Esophagus mucosa (tissue), 1 donor: ENCODE results near the gene JPH2. TPM values are rescaled to one million over a fixed set of nuclear protein-coding genes. Genes with fewer than 3 reads are reported as not detected.
A peak's percentile ranks its signal among the peaks of the same experiment; 100 is the strongest.
"Not testable (repeated sequence)": the region's sequence is repeated elsewhere in the genome, so short reads cannot be mapped to it uniquely, and the experiment has no call there.

Experiments
- ATAC-seq: fragments of 200-7000 bp; cut with Tn5 transposase; one replicate; pipeline ENCODE4 v1.9.1; 2020
- total RNA-seq: library from RNA; stranded (reverse); gene quantifications from one replicate; pipeline ENCODE4 v1.2.4, GENCODE V29; 2023
- donor health status: DM: yes; HTN: yes; CAD: no.

Gene JPH2
- 1.0 TPM for total RNA-seq

DNA sequence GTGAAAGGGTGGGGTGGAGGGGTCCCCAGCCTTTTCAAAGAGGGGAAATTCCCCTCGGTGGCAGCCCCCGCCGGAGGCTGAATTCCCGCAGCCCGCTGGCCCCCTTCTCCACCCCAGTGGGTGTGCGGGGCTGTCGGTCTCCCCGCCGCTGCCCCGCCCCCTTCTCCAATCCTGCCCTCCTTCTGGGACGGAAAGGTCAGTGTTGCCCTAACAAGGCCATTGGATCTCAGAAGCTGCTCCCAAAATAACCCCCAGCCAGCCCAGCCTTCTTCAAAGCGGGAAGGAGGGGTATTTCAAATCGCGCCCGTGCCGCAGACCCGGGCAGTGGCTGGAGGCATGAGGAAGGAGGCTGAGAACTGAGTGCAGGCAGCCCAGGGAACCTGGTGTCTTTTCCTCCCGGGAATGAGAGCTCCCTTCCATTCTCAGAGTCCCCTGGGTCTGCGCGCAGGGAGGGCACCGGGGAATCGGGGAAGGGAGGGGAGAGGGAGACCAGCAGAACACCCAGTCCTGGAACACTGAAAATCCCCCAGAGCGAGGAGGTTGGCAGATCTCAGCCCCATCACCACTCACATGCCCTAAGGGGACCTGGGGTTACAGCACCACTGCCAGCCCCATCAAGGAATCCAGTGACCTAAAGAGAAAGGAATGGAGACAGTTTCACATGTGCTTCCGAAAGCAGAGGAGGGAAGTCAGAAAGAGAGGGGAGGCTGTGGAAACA, at the start of gene JPH2:
TSS of gene JPH2 (minus strand) at position 135 of the 718 bp plus-strand sequence. CDS start 483 bp downstream, outside the sequence.
- ATAC-seq: peak; percentile 37

DNA sequence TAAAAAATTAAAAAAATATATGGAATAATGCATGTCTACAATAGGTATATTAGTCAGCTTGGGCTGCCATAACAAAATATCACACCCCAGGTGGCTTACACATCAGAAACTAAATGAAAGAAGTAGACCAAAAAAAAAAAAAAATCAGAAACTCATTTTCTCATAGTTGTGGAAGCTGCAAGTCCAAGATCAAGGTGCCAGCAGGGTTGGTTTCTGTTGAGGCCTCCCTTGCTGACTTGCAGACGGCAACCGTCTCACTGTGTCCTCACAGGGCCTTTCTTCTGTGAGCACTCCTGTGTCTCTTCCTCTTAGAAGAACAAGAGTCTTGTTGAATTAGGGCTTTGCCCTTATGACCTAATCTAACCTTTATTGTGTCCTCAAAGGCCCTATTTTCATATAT, 48.7 kb upstream of the JPH2 start:
- ATAC-seq: no peak

DNA sequence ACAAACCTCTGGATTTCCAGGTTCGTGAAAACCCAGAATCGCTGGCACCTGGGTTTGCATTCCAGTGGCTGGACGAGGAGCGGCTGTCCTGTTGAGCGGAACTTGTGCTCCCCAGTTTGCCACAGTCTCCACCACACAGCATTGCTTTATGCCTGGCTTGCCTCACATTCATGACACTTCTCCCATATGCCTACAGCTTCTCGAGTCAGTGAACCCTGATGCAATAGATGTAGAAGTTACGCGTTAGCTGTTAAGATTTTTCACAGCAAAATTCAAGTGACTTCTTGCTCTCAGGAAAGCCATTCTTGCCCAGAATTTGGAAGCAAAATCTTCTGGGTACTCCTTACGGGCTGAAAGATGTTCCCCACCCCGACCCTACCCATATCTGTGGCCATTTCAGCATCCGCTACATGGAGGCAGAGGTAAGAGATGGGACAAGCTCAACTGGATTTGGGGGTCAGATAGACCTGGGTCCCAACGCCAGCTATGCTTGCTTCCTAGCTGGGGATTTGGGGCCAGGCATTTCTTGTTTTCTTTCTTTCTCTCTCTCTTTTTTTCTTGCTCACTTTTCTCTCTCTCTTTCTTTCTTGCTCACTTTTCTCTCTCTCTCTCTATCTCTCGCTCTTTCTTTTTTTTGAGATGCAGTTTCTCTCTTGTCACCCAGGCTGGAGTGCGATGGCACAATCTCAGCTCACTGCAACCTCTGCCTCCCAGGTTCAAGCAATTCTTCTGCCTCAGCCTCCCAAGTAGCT, 47.8 kb upstream of the JPH2 start:
- ATAC-seq: no peak

DNA sequence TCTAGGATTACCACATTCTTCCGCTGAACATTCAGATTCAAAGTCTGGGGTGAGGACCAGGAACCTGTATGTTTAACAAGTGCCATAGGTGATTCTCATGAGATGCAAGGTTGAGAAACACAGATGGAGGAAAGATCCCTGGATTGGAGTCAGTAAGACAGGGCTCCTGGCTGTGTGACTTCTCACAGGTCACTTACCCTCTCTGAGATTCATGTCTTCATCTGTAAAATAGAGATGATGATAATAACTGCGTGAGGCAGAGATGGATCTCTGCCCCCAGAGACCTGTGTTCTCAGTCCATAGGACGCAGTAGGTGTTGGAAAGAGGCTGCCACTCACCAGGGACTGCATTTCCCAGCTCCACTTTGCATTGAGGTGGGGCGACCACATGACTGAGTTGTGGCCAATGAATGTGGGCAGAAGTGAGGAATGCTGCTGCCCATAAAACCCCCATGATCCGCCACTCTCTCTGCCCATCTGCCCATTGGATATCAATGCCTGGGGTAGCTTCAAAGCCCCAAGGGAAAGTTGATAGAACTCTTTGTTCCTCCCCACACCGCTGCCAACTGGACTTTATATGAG, 46.5 kb upstream of the JPH2 start:
- no peak for ATAC-seq

DNA sequence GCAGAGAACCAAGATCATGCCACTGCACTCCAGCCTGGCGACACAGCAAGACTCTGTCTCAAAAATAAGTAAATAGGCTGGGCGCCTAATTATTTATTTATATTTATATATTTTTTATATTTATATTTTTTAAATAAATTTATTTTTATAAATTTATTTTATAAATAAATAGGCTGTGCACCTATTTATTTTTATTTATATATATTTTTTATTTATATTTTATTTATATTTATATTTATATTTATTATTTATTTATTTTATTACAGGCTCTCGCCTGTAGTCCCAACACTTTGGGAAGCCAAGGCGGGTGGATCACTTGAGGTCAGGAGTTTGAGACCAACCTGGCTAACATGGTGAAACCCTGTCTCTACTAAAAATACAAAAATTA, 45.5 kb upstream of the JPH2 start:
- ATAC-seq: not testable (repeated sequence)

DNA sequence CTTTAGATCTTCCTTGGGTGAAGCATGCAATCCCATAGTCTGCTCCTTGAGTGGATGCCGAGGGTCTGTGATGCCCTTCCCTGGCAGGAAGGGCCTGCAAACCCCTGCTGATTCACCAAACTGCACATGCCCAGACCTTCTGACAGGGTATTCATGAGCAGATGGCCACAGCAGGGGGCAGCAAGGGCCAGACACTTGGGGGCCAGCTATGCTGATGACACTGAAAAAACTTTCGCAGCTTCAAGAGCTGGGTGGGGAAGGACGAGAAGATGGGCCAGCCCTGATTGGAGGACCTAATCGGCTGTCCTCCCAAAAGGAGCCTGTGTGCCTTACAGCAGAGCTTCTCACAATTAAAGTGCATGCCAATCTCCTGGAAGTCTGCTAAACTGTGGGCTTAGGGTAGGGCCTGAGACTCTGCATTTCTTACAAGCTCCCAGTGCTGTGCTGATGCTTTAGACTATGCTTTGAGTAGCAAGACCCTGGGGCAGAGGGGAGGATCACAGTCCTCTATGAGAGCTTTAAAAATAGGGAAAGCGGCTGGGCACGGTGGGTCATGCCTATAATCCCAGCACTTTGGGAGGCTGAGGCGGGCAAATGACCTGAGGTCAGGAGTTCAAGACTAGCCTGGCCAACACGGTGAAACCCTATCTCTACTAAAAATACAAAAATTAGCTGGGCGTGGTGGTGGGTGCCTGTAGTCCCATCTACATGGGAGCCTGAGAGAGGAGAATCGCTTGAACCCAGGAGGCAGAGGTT, 44.9 kb upstream of the JPH2 start:
- ATAC-seq: no peak

DNA sequence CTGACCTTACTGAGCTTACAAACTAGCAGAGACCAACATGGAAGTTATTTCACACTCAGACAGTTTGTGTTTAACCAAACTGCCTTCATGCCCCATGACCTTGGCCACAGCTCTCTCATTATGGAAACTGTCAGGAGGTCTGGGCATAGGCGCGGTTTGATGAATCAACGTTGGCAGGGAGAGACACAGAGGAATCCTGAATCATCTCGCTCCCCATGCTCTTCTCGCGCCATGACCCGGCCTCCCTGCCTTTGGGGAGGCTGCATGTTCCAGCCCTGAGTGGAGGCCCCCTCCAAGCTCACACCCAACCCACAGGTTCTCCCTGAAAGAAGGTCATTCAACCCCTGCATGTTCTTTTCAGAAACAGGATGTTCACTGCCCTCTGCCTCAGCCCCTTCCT, 44.2 kb upstream of the JPH2 start:
- no peak for ATAC-seq

DNA sequence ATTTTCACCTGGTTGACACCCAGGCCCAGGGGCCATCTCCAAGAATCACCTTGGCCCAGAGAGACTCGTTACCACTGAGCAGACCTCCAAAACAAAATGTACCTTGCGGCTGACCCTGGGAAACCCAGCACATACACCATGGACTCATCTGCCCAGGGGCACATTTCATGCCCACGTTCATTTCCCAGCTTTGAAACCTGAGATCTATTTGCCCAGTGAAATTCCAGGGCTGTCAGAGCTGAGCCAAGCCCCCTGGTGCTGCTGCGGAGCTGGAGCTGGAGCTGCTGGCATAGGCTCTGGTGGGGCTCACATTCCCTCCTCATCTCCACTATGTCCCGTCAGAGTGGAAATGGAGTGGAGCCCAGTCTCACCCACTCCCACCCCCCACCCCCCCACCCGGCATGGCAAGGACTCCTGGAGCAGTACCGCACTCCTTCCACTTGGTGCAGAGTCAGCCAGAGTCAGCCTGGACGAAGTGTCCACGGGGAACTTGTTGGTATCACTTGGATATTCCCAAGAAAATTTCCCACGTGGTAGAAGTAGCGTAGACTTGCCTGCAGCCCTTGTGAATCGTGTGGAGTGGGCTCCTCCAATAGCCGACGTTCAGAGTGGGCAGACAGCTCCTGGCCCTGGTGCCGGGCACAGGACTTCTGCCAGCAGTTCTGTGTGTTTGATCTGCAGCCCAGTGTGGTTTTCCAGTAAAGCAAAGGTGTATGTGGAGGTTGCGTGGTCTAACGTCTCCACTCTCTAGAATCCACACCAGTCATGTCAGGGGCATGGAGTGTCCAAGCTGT, 41.7 kb upstream of the JPH2 start:
- ATAC-seq: no peak

DNA sequence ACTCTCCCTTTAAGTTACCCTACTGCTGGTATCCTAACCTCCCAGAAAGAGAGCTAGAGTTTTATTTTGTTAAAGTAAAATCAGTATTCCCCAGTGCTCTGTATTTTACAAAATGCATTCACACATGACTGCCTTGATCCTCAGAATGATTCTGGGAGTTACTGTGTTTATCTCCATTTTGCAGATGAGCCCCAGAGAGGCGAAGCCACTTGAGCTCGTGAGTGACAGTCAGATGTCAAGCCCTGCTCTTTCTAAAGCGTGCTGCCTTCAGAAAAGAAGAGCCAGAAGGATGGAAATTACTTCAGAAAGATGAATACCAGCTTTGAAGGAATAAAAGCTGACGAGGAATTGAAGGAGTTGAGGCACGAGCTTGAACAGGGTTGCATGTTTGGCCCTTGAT, 37.6 kb upstream of the JPH2 start:
- no peak for ATAC-seq

DNA sequence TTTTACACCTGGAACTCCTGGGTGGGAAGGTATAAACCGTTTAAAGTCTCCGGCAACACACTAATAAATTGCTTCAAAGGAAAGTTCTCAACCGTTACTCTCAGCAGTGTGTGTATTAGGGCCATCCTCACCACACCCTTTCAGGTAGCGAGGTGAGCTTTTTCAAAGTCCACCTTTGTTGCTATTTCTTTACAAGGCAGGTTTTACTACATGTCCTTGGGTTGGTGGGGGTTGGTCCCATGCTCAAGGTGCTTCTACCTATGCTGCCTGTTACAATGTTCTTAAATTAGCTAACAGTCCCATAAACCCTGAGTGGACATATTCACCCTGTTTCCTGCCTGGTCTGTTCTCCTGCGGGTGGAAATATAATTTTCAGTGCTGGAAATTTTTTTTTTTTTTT, 36.7 kb upstream of the JPH2 start:
- no peak for ATAC-seq

DNA sequence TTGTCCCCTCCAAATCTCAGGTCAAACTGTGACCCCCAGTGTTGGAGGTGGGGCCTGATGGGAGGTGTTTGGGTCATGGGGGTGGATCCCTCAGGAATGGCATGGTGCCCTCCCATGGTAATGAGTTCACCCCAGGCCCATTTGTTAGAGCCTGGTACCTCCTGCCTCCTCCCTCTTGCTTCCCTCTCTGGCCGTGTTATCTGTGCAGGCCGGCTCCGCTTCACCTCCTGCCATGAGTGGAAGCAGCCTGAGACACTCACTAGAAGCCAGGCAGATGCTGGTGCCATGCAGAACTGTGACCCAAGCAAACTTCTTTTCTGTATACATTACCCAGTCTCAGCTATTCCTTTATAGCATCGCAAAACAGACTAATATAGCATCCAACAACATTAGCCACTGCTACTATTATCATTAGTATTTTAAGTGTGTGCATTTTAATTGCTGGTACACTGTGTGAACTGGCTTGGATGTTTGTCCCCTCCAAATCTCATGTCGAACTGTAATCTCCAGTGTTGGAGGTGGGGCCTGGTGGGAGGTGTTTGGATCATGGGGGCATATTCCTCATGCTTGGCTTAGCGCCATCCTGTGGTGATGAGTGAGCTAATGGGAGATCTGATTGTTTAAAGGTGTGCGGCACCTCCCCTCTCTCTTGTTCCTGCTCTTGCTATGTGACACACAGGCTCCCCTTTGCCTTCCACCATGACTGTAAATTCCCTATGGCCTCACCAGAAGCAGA, 35.8 kb upstream of the JPH2 start:
- no peak for ATAC-seq

DNA sequence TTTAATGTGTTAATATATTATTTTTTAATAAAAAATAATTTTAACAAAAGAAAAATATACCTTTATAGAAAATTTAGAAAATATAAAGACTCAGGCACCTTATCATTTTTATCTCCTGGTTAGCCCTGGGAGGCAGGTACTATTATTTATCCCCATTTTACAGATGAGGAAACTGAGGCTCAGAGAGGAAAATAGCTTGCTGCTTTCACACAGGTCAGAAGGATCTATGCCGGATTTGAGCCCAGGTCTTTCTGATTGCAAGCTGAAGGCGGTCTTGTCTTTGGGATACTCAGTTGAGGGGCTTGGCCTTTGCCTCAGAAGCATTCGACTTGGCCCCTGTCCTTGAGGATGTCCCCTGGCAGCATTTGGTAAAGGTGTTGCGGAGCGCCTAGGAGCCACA, 35.0 kb upstream of the JPH2 start:
- no peak for ATAC-seq

DNA sequence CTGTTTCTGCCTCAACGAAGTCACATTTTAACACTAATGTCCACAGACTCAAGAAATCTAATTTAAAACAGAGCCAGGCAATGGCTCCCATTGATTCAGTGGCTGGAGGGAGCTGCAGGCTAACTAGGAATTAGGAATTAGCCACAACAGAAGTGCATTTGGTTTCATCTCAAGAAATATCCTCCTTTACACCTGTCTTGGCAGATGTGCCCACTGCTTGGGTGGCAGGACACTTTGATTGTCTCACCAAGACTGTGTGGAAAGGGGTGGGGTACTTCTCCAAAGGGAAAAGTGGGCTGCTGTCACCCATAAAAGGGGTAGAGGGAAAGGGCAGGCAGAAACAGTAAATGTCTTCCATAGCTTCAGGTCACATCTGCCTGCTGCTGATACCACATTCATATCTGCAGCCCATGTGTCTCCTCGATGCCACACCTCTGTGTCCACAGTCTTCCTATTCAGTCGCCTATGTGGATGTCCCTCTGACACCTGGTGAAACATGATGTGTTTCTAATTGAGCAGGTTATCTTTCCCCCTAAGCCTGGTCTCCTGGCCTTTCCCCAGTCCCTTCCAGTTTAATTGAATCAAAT, 34.5 kb upstream of the JPH2 start:
- no peak for ATAC-seq

DNA sequence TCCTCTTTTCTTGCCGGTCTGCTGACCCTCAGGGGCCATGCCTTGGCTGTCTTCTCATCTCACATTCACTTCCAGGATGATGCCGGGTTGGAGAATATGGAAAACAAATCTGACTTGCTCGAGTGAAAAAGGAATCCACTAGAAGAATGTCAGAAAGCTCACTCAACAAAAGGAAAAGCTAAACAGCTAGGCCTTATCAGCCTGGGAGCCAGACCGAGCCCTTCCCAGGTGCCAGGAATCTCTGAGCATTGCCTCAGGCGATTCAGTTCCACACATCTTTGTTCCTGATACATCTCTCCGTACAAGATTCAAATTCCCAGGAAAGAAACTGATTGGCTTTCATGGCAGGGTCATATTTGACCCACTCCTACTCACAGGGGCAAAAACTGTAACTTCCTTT, 32.8 kb upstream of the JPH2 start:
- no peak for ATAC-seq

DNA sequence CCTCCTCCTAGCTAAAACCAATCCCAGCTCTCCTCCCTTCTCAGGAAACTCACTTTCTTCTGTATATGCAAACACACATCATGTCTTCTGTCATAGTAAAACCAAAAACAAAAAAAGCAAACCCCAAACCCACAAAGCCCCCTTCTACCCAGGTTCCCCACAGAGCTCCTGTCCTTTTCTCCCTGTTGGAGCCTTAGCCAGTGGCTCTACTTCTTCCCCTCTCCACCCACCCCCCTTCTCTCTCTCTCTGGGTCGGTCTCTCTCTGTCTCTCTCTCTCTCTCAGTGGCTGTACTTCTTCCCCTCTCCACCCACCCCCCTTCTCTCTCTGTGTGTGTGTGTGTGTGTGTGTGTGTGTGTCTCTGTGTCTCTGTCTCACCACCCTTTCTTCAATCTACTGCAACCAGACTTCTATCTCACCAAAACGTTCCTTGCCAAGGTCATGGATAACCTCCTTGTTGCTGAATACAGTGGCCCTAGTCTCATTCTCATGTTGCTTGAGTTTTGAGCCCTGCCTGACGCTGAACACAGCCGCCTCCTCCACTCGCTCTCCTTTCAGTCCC, 32.3 kb upstream of the JPH2 start:
- ATAC-seq: no peak

DNA sequence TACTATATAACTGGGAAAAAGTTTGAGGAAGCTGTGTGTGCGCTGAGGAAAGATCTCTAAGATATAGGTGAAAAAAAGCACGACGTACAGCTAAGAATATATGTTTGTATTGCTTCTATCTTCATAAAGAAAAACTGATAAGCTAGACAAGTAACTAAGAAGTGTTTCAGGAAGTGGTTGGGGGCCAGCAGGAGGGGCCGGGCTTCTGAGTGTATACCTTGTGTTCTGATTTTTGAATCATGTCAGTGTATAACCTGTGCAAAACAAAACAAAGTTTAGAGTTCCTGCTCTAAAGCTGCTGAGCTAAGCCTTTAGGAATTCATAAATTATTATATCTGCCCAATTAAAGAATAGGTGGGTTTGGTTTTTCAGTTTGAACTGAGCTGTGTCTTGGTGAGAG, 31.5 kb upstream of the JPH2 start:
- no peak for ATAC-seq

DNA sequence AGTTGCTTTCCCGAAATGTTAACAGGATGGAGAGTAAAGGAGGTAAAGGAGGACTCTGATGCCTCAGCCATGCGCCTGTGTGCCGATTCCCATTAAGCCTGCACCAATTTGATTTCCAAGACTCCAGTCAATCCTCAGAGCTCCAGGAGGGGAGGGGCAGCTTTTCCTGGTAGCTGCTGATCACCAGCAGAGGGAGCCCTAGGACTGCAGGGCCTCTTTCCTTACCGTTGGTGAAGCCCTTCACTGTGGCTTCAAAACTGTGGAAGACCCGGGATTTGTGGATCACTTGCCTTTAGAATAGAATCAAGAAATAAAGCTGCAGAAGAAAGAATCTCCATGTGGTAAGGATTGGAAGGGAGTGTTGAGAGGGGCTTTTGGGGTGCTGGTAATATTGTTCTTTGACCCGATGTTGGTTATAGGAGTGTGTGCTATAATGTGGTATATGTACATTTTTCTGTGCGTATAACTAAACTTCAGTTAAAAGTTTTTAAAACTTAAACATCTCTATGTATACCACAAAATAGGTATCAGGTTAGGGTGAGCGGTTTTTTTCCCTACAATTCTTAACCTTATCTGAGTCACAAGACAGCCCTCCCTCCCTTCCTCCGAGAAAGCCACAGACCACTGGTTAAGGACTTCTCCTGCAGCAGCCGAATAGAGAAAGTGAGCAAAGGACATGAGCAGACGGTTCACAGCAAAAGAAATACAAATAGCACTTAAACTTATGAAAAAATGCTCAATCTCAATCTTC, 30.5 kb upstream of the JPH2 start:
- ATAC-seq: peak; percentile 64

DNA sequence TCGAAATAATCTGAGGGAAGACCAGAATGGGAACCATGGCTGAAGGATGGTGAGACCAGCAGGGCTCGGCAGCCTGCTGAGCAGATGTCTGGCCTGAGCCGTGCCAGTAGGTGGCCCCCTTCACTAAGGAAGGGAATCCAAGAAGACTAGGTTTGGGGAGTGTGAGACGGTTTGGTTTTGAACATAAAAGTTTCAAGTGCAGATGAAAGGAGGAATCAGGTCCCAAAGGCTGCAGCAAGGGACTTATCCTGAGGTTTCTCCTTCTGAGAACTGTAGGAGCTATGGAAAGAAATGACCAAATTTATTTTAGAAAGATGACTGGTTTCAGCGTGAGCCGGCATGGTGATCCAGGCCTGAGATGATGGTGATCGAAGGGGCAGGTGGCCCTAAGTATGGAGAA, 28.1 kb upstream of the JPH2 start:
- ATAC-seq: no peak

DNA sequence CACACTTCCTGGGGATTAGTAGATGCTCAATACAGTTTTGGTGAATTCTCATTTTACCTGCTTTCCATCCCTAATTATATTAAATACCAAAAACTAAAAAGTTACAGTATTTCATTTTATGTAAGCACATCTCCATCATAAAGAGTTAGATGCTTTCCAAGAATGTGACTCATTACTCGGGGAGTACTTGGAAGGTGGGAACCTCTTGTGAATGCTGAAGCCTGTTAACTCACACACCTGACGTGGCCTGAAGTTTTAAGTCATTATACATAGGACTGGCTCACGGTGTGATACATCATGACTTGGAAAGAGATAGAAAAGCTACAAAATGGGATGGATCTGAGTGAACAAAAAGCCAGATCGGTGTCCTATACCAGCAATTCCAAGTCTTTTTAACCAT, 25.8 kb upstream of the JPH2 start:
- no peak for ATAC-seq
